Left ventricle myocardium inferior (tissue), 1 donor: ENCODE data around the gene SMYD3. TPM values are rescaled to one million over a fixed set of nuclear protein-coding genes. Genes with fewer than 3 reads are reported as not detected.

ENCODE experiments used
- DNase-seq: peaks from one replicate; pipeline ENCODE4 v3.0.0-alpha.2; 2020
- H3K27ac ChIP-seq: fragments of 200-600 bp; replicated peaks from 2 replicates; pipeline ENCODE4 v1.8.0; 2021
- H3K27me3 ChIP-seq: fragments of 200-600 bp; 2 replicates; pipeline ENCODE4 v1.8.0; 2021; ENCODE audit warnings: low read depth
- H3K36me3 ChIP-seq: fragments of 200-600 bp; 2 replicates; pipeline ENCODE4 v1.8.0; 2021
- H3K4me1 ChIP-seq: fragments of 200-600 bp; 2 replicates; pipeline ENCODE4 v1.8.0; 2021
- H3K4me3 ChIP-seq: fragments of 200-600 bp; 2 replicates; pipeline ENCODE4 v1.8.0; 2021; ENCODE audit warnings: mild to moderate bottlenecking, moderate library complexity
- H3K9me3 ChIP-seq: fragments of 200-600 bp; replicated peaks from 2 replicates; pipeline ENCODE4 v1.8.0; 2021
- intact Hi-C: fragments of 100-400 bp; cut with micrococcal nuclease; formaldehyde crosslinking; loops from one replicate; pipeline ENCODE4 v1.11.0; 2022
- total RNA-seq: library from RNA; stranded (reverse); fragmentation: NEBNext Ultra II Directional; extraction: Animal tissue kit (Norgen Biotek cat#: 25700); gene quantifications from one replicate; pipeline ENCODE4 v1.2.1, GENCODE V29; 2021
- TF ChIP-seq, protein P1 (sequence below): fragments of 200-600 bp; IDR thresholded peaks from 2 replicates; pipeline ENCODE4 v1.8.0; 2021; ENCODE audit warnings: antibody characterized with exemption, mild to moderate bottlenecking, borderline replicate concordance
- donor health status: DM: no; HTN: yes; CAD: no; lungs with severe emphysema.

The SMYD3 gene
- total RNA-seq, 1 donor from 2014 or later: 9.9 TPM

DNA sequence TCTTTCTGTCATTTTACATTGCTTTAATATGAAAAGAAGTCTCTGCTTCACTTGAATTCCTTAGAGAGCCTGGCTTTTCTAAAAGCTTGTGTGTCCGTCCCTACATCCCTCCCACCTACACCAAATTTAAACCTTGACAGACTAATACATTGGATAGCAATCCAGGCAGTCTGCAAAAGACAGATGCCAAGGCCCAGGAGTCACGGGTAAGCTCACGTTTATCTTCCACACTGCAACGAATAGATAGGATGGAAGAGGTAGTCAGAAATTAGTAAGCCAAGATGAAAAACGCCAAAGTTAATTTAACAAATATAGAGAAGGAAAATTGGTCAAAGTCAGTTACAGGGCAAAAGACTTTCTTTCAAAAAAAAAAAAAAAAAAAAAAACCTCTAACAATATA is 338.1 kb downstream of the SMYD3 start:
- Histone ChIP-seq H3K9me3 (no peaks in the 10 kb centered on the region), H3K27me3 (no peaks in the 10 kb centered on the region), H3K4me3 (no peak overlapping the region), H3K27ac (no peak overlapping the region), H3K36me3 (no peaks in the 10 kb centered on the region), H3K4me1 (no peaks in the 10 kb centered on the region)
- DNase-seq: no peak
- intact Hi-C loops: no loop called here
- TF ChIP-seq, protein P1, sequence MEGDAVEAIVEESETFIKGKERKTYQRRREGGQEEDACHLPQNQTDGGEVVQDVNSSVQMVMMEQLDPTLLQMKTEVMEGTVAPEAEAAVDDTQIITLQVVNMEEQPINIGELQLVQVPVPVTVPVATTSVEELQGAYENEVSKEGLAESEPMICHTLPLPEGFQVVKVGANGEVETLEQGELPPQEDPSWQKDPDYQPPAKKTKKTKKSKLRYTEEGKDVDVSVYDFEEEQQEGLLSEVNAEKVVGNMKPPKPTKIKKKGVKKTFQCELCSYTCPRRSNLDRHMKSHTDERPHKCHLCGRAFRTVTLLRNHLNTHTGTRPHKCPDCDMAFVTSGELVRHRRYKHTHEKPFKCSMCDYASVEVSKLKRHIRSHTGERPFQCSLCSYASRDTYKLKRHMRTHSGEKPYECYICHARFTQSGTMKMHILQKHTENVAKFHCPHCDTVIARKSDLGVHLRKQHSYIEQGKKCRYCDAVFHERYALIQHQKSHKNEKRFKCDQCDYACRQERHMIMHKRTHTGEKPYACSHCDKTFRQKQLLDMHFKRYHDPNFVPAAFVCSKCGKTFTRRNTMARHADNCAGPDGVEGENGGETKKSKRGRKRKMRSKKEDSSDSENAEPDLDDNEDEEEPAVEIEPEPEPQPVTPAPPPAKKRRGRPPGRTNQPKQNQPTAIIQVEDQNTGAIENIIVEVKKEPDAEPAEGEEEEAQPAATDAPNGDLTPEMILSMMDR: no peak

DNA sequence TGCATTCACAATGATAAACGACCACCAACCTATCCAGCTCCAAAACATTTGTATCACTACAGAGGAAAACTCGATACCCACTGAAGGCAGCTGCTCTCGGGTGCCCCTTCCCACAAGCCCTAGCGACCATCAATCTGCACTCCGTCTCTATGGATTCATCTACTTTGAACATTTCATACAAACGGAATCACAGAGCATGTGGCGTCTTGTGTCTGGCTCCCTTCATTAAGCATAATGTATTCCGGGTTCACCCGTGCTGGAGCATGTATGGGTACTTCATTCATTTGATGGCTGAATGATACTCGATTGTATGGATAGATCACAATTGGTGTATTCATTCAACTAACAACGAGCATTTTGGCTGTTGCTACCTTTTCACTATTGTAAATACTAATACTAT is 340.2 kb downstream of the SMYD3 start:
- peaks cover 5% of the 10 kb centered on the region for H3K4me1 ChIP-seq
- H3K9me3 ChIP-seq: no peaks in the 10 kb centered on the region
- intact Hi-C loops: no loop called here
- DNase-seq: no peak
- H3K4me3 ChIP-seq: no peak overlapping the region
- TF ChIP-seq, protein P1: no peak
- H3K27ac ChIP-seq: no peak overlapping the region
- no peaks in the 10 kb centered on the region for H3K27me3 ChIP-seq
- H3K36me3 ChIP-seq: no peaks in the 10 kb centered on the region

- Histone ChIP-seq H3K4me1 (peaks cover 10% of the 10 kb centered on the region), H3K27ac (no peak overlapping the region), H3K27me3 (no peaks in the 10 kb centered on the region), H3K9me3 (no peaks in the 10 kb centered on the region), H3K36me3 (no peaks in the 10 kb centered on the region), H3K4me3 (no peak overlapping the region)
- intact Hi-C loops: no loop called here
- no peak for DNase-seq
- TF ChIP-seq, protein P1: no peak
Observed at GRCh38 chr1:246165826-246166709, 341.0 kb downstream of the SMYD3 start.

GRCh38 chr1:246164764-246165163 is 342.3 kb downstream of the SMYD3 start:
- H3K9me3 ChIP-seq: no peaks in the 10 kb centered on the region
- H3K27ac ChIP-seq: no peak overlapping the region
- H3K27me3 ChIP-seq: no peaks in the 10 kb centered on the region
- peaks cover 10% of the 10 kb centered on the region for H3K4me1 ChIP-seq
- no peak overlapping the region for H3K4me3 ChIP-seq
- DNase-seq: no peak
- TF ChIP-seq, protein P1: no peak
- no peaks in the 10 kb centered on the region for H3K36me3 ChIP-seq
- intact Hi-C loops: no loop called here

DNA sequence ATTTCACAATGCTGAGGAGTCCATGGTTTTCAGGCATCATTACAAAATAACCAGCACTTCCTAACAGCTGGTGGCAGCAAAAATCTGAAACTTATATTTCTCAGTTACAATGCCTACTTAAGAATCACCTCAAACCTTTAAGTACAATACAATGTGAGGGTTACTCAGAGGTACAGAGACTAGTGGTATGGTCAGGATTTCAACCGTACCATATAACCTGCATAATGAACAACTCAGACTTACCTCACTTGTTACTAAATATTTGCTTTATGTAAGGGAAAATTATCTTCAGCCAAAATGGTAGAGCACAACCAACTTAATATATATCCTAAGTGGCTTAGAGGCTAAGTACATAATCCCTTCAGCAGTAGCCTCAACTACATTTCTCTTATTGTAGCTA is 344.5 kb downstream of the SMYD3 start:
- Histone ChIP-seq H3K36me3 (no peaks in the 10 kb centered on the region), H3K27ac (no peak overlapping the region), H3K27me3 (no peaks in the 10 kb centered on the region), H3K4me1 (peaks cover 12% of the 10 kb centered on the region), H3K4me3 (no peak overlapping the region), H3K9me3 (no peaks in the 10 kb centered on the region)
- TF ChIP-seq, protein P1: no peak
- intact Hi-C loops: no loop called here
- DNase-seq: no peak
